H1 (cell line): ENCODE measurements around the gene POLRMT. TPM values are rescaled to one million over a fixed set of nuclear protein-coding genes. Genes with fewer than 3 reads are reported as not detected.

ENCODE experiments used
- BCL11A ChIP-seq, 2 experiments: IDR thresholded peaks; one replicate each; pipeline ENCODE4 v1.6.1; 2011; ENCODE audit warnings: low read depth in 2 of 2, low read length in 2 of 2, mild to moderate bottlenecking in 2 of 2
- CHD2 ChIP-seq: IDR thresholded peaks from 2 replicates; pipeline ENCODE4 v1.6.1; 2012; ENCODE audit warnings: low read length, improper control_type of control experiment
- SIRT6 ChIP-seq: IDR thresholded peaks from one replicate; pipeline ENCODE4 v1.7.1; 2012; ENCODE audit warnings: low read length, inconsistent platforms
- polyA plus RNA-seq, 7 experiments: library from polyadenylated mRNA; depleted of rRNA in 3 of 7; stranded (reverse) in 5 of 7; unstranded in 2 of 7; fragments of >200 nt in 5 of 7; fragments of 200-250 nt in 2 of 7; gene quantifications; 1 replicate in 5 of 7; 2 replicates in 1 of 7; 4 replicates in 1 of 7; pipeline versions ENCODE4 v1.2.1 to v1.2.3, GENCODE V29; 2011 to 2013; ENCODE audit warnings: missing spikeins in 2 of 7, mixed read lengths in 2 of 7
- total RNA-seq: library from RNA; stranded (reverse); fragmentation: NEBNext Ultra II Directional; extraction: Animal tissue kit (Norgen Biotek cat#: 25700); gene quantifications from 2 replicates; pipeline ENCODE4 v1.2.1, GENCODE V29; 2021
- TF ChIP-seq, protein P1 (sequence below): IDR thresholded peaks from 2 replicates; pipeline ENCODE4 v1.6.1; 2012; ENCODE audit warnings: low read length, inconsistent platforms

Gene POLRMT
- total and polyA plus RNA-seq, 2 of the 8 experiments (the other 6 are each of a cell fraction or from before 2014, with no cell fraction given), result 93.0 to 111 TPM

- TF ChIP-seq, protein P1, sequence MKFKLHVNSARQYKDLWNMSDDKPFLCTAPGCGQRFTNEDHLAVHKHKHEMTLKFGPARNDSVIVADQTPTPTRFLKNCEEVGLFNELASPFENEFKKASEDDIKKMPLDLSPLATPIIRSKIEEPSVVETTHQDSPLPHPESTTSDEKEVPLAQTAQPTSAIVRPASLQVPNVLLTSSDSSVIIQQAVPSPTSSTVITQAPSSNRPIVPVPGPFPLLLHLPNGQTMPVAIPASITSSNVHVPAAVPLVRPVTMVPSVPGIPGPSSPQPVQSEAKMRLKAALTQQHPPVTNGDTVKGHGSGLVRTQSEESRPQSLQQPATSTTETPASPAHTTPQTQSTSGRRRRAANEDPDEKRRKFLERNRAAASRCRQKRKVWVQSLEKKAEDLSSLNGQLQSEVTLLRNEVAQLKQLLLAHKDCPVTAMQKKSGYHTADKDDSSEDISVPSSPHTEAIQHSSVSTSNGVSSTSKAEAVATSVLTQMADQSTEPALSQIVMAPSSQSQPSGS, result no peak
- TF ChIP-seq SIRT6, result no peak
- TF ChIP-seq CHD2, result no peak
- TF ChIP-seq BCL11A (IDR thresholded peaks at IDR 0.05; ENCODE audit: low read depth in 2 of 2, low read length in 2 of 2), result no peak
Measured at GRCh38 chr19:674282-675151, 41.2 kb upstream of the POLRMT start (continued).
